DOHH2 (cell line): ENCODE measurements around the gene BBX.

ENCODE experiments used
- H3F3A ChIP-seq: fragments of 200-600 bp; sonication (generic), shearing (Covaris generic); 2 replicates; pipeline ENCODE4 v1.6.0; 2016; ENCODE audit warnings: antibody characterized with exemption, mild to moderate bottlenecking; ENCODE audit not compliant: control insufficient read depth, insufficient read depth
- H3K27ac ChIP-seq: fragments of 200-600 bp; sonication (generic); 2 replicates; pipeline ENCODE4 v1.5.1; 2014; ENCODE audit warnings: low read depth, mild to moderate bottlenecking, low read length, moderate library complexity
- H3K27me3 ChIP-seq: fragments of 200-600 bp; sonication (generic); 2 replicates; pipeline ENCODE4 v1.6.1; 2014; ENCODE audit warnings: mild to moderate bottlenecking, low read length, mixed read lengths; ENCODE audit not compliant: control insufficient read depth
- H3K36me3 ChIP-seq: fragments of 200-600 bp; sonication (generic); 2 replicates; pipeline ENCODE4 v1.6.1; 2014; ENCODE audit warnings: mild to moderate bottlenecking, low read length, moderate library complexity, mixed read lengths; ENCODE audit not compliant: control insufficient read depth
- H3K4me1 ChIP-seq: fragments of 200-600 bp; sonication (generic); 2 replicates; pipeline ENCODE4 v1.6.1; 2014; ENCODE audit warnings: mild to moderate bottlenecking, low read length, mixed read lengths; ENCODE audit not compliant: control insufficient read depth
- H3K4me2 ChIP-seq: fragments of 200-600 bp; sonication (generic); 2 replicates; pipeline ENCODE4 v1.6.0; 2014; ENCODE audit warnings: mild to moderate bottlenecking, low read length, moderate library complexity
- H3K4me3 ChIP-seq: fragments of 200-600 bp; sonication (generic); 2 replicates; pipeline ENCODE4 v1.5.1; 2014; ENCODE audit warnings: mild to moderate bottlenecking, low read length, mixed read lengths
- H3K79me2 ChIP-seq: fragments of 200-600 bp; sonication (generic); 2 replicates; pipeline ENCODE4 v1.6.1; 2014; ENCODE audit warnings: mild to moderate bottlenecking, low read length, mixed read lengths; ENCODE audit not compliant: control insufficient read depth
- H3K9me2 ChIP-seq: fragments of 200-600 bp; sonication (generic); replicated peaks from 2 replicates; pipeline ENCODE4 v1.6.1; 2014; ENCODE audit warnings: mild to moderate bottlenecking, low read length, mixed read lengths; ENCODE audit not compliant: control insufficient read depth
- H3K9me3 ChIP-seq: fragments of 200-600 bp; sonication (generic); 2 replicates; pipeline ENCODE4 v1.6.1; 2014; ENCODE audit warnings: antibody characterized with exemption, low read length, mixed read lengths; ENCODE audit not compliant: control insufficient read depth, insufficient read depth
- H4K20me1 ChIP-seq: fragments of 200-600 bp; sonication (generic); 2 replicates; pipeline ENCODE4 v1.6.0; 2014; ENCODE audit warnings: low read depth, mild to moderate bottlenecking, antibody characterized with exemption, low read length, moderate library complexity; ENCODE audit not compliant: control insufficient read depth, insufficient read depth
- CTCF ChIP-seq: fragments of 200-600 bp; sonication (generic); IDR thresholded peaks from one replicate; pipeline ENCODE4 v1.5.1; 2014; ENCODE audit warnings: antibody characterized with exemption, mild to moderate bottlenecking, low read depth, low read length; ENCODE audit not compliant: poor library complexity, severe bottlenecking
- EZH2phosphoT487 ChIP-seq: fragments of 200-600 bp; sonication (generic); IDR thresholded peaks from 2 replicates; pipeline ENCODE4 v1.6.1; 2017; ENCODE audit warnings: borderline replicate concordance, mild to moderate bottlenecking, antibody characterized with exemption, low read length, moderate library complexity, mixed read lengths

The BBX gene

DNA sequence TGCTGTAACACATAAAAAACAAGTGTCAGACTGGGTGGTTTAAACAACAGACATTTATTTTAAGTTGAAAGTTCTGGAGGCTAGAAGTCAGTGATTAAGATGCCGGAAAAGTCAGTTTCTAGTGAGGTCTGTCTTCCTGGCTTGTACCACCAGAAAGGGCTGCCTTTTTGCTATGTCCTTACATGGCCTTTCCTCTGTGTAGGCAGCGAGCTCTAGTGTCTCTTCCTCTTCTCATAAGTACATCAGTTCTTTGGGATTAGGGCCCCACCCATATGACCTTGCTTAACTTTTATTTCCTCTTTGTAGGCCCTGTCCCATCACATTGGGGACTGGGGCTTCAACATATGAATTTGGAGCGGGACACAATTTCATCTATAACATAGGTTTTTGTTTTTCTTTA, 128.0 kb downstream of the BBX start:
- Histone ChIP-seq H3K27me3 (no peaks in the 10 kb centered on the region), H3F3A (no peaks in the 10 kb centered on the region), H3K4me3 (no peak overlapping the region), H3K4me1 (no peaks in the 10 kb centered on the region), H3K4me2 (no peak overlapping the region), H3K9me2 (no peaks in the 10 kb centered on the region), H3K79me2 (no peaks in the 10 kb centered on the region), H3K36me3 (peaks cover 14% of the 10 kb centered on the region), H3K27ac (no peak overlapping the region), H3K9me3 (no peaks in the 10 kb centered on the region), H4K20me1 (no peaks in the 10 kb centered on the region)
- no peak for TF ChIP-seq CTCF
- TF ChIP-seq EZH2phosphoT487: no peak

- no peaks in the 10 kb centered on the region for H3K9me3 ChIP-seq
- H3K27me3 ChIP-seq: no peaks in the 10 kb centered on the region
- H3K4me1 ChIP-seq: no peaks in the 10 kb centered on the region
- H4K20me1 ChIP-seq: no peaks in the 10 kb centered on the region
- peaks cover 10% of the 10 kb centered on the region for H3K36me3 ChIP-seq
- no peak overlapping the region for H3K4me3 ChIP-seq
- no peaks in the 10 kb centered on the region for H3F3A ChIP-seq
- H3K9me2 ChIP-seq: no peaks in the 10 kb centered on the region
- H3K4me2 ChIP-seq: no peak overlapping the region
- no peaks in the 10 kb centered on the region for H3K79me2 ChIP-seq
- no peak overlapping the region for H3K27ac ChIP-seq
- TF ChIP-seq EZH2phosphoT487 (no peak), CTCF (no peak)
Measured at GRCh38 chr3:107651782-107652181, 129.0 kb downstream of the BBX start.

DNA sequence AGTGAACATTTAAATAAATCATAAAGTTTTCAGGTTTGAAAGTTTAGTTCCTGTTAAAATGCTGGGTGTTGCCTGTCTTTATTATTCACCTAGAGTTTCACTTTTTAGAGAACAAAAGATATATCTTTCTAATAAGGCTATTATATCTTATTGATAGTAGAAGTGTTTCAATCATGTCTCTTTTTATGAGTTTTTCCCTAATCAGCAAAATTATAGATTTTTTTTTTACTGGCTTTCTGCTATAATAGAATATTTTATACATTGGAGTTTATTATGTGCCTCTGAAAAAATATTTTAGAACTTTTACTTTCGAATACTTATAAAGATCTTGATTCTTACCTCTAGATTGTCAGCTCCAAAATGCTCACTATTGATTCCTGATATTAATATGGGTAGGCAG, 131.5 kb downstream of the BBX start:
- no peaks in the 10 kb centered on the region for H3K9me2 ChIP-seq
- H3K27ac ChIP-seq: no peak overlapping the region
- no peak overlapping the region for H3K4me2 ChIP-seq
- no peaks in the 10 kb centered on the region for H3K27me3 ChIP-seq
- no peak overlapping the region for H3K4me3 ChIP-seq
- H3K36me3 ChIP-seq: 0 out of 2 replicates have a peak, but pooled peaks cover 3% of the 10 kb centered on the region
- TF ChIP-seq EZH2phosphoT487 (no peak), CTCF (no peak)
- 0 out of 2 replicates have a peak, but pooled peaks cover 3% of the 10 kb centered on the region for H3F3A ChIP-seq
- no peaks in the 10 kb centered on the region for H4K20me1 ChIP-seq
- H3K4me1 ChIP-seq: no peaks in the 10 kb centered on the region
- no peaks in the 10 kb centered on the region for H3K9me3 ChIP-seq
- no peaks in the 10 kb centered on the region for H3K79me2 ChIP-seq

DNA sequence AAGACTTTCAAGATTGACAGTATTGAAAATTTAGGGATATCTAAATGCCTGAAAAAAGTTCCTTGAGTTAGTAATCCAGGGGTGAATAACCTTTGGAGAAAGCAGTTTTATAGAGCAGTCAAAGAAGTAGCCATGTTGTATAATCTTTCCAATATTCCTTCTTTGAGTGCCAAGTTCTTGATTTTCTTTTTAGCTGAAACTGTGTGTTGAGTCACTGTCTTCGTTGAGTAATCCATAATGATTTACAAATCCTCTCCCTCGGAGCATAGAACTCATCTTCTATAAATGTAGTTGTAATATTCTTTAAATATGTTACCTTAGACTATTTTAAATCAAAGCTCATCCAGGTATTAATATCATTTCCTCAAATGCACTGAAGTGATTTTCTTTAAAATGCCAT, 135.2 kb downstream of the BBX start:
- Histone ChIP-seq H4K20me1 (no peaks in the 10 kb centered on the region; the same call in 1 of the 2 replicates), H3K27ac (no peak overlapping the region), H3K27me3 (no peaks in the 10 kb centered on the region), H3K79me2 (no peaks in the 10 kb centered on the region), H3K4me3 (no peak overlapping the region), H3K9me2 (no peaks in the 10 kb centered on the region), H3K4me1 (no peaks in the 10 kb centered on the region), H3K9me3 (no peaks in the 10 kb centered on the region), H3F3A (0 out of 2 replicates have a peak, but pooled peaks cover 3% of the 10 kb centered on the region), H3K36me3 (no peaks in the 10 kb centered on the region), H3K4me2 (no peak overlapping the region)
- TF ChIP-seq CTCF (no peak), EZH2phosphoT487 (no peak)
